ENCODE data around the gene BRAP.
"Not testable (repeated sequence)": the region's sequence is repeated elsewhere in the genome, so short reads cannot be mapped to it uniquely, and the experiment has no call there.

BRAP gene, protein sequence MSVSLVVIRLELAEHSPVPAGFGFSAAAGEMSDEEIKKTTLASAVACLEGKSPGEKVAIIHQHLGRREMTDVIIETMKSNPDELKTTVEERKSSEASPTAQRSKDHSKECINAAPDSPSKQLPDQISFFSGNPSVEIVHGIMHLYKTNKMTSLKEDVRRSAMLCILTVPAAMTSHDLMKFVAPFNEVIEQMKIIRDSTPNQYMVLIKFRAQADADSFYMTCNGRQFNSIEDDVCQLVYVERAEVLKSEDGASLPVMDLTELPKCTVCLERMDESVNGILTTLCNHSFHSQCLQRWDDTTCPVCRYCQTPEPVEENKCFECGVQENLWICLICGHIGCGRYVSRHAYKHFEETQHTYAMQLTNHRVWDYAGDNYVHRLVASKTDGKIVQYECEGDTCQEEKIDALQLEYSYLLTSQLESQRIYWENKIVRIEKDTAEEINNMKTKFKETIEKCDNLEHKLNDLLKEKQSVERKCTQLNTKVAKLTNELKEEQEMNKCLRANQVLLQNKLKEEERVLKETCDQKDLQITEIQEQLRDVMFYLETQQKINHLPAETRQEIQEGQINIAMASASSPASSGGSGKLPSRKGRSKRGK

GRCh38 chr12:111685811-111686573 is at the start of gene BRAP, which contains the start of gene ACAD10:
Gene BRAP, minus strand, starts transcription at chr12:111685956. Its CDS starts 164 bp downstream, at chr12:111685792.
Gene ACAD10, plus strand, starts transcription at chr12:111686053. Its CDS starts 6,657 bp downstream, at chr12:111692710.
- DNase-seq (ENCODE audit: low read depth, low spot score): peak; percentile 98

GRCh38 chr12:111733340-111733915 is 47.7 kb upstream of the BRAP start:
- no peak for DNase-seq (ENCODE audit: low read depth, low spot score)

DNA sequence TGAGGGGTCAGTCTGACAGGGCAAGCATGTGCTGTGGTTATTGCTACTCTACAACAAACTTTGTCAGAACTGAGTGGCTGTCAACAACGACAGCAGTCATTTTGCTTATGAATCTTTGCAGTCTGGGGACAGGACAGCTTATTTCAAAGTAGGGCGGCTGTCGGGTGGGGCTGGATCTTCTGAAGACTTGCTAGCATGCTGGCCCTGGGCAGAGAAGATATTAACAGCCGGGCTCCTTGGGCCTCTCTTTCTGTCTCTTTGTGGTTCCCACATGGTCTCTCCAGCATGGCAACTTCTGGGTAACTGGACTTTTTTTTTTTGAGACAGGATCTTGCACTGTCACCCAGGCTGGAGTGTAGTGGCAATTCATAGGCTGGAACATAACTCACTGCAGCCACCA is 47.0 kb upstream of the BRAP start:
- DNase-seq (ENCODE audit: low read depth, low spot score): no peak

DNA sequence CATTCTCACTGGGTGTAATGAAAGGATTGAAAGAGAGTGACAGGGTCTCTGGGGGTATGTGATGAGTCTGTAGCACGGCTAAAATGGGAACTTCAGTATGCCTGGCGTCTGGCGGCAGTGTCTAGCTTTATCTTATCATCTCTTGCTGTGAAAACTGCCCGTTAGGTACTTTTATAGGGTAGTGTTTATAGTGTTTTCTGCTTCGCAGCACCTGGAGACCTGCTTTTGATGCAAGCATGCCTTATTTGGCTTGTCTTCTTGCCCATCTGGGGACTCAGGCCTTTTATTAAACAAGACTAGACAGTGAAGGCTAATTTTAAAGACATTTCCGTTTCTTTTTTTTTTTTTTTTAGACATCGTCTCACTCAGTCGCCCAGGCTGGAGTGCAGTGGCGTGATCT is 44.7 kb upstream of the BRAP start:
- no peak for DNase-seq (ENCODE audit: low read depth, low spot score)

GRCh38 chr12:111728795-111729194 is 43.0 kb upstream of the BRAP start:
- DNase-seq (ENCODE audit: low read depth, low spot score): no peak

DNA sequence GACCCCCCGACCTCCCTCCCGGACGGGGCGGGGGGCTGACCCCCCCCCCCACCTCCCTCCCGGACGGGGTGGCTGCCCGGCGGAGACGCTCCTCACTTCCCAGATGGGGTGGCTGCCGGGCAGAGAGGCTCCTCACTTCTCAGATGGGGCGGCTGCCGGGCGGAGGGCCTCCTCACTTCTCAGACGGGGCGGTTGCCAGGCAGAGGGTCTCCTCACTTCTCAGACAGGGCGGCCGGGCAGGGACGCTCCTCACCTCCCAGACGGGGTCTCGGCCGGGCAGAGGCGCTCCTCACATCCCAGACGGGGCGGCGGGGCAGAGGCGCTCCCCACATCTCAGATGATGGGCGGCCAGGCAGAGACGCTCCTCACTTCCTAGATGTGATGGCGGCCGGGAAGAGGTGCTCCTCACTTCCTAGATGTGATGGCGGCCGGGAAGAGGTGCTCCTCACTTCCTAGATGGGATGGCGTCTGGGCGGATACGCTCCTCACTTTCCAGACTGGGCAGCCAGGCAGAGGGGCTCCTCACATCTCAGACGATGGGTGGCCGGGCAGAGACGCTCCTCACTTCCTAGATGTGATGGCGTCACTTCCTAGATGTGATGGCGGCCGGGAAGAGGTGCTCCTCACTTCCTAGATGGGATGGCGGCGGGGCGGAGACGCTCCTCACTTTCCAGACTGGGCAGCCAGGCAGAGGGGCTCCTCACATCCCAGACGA is 38.0 kb upstream of the BRAP start:
- DNase-seq (ENCODE audit: low read depth, low spot score): not testable (repeated sequence)

GRCh38 chr12:111720457-111720856 is 34.7 kb upstream of the BRAP start:
- no peak for DNase-seq (ENCODE audit: low read depth, low spot score)

DNA sequence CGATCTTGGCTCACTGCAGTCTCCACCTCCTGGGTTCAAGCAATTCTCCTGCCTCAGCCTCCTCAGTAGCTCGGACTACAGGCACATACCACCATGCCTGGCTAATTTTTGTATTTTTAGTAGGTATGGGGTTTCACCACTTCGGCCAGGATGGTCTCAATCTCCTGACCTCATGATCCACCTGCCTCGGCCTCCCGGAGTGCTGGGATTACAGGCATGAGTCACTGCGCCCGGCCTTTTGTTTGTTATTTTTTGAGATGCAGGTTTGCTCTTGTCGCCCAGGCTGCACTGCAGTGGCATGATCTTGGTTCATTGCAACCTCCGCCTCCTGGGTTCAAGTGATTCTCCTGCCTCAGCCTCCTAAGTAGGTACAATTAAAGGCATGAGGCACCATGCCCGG is 33.6 kb upstream of the BRAP start:
- not testable (repeated sequence) for DNase-seq (ENCODE audit: low read depth, low spot score)

GRCh38 chr12:111715279-111715678 is 29.5 kb upstream of the BRAP start:
- peak; percentile 49 for DNase-seq (ENCODE audit: low read depth, low spot score)

- DNase-seq (ENCODE audit: low read depth, low spot score): no peak
These were observed 20.4 kb upstream of the BRAP start for GRCh38 chr12:111706145-111706544.

- no peak for DNase-seq (ENCODE audit: low read depth, low spot score)
These were observed 19.9 kb upstream of the BRAP start for GRCh38 chr12:111705672-111706071.

DNA sequence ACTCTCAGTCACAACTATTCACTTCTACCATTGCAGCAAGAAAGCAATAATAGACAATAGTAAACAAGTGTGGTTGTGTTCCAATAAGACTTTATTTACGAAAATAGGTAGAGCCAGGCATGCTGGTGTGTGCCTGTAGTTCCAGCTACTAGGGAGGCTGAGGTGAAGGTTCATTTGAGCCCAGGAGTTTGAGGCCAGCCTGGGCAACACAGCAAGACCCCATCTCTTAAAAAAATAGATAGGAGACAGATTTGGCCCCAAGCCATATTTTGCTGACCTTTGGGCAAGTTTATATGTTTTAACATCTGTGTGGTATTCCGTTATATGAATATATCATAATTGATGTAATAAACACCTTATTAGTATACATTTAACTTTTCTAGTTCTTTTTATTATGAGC is 14.2 kb upstream of the BRAP start:
- DNase-seq (ENCODE audit: low read depth, low spot score): no peak

DNA sequence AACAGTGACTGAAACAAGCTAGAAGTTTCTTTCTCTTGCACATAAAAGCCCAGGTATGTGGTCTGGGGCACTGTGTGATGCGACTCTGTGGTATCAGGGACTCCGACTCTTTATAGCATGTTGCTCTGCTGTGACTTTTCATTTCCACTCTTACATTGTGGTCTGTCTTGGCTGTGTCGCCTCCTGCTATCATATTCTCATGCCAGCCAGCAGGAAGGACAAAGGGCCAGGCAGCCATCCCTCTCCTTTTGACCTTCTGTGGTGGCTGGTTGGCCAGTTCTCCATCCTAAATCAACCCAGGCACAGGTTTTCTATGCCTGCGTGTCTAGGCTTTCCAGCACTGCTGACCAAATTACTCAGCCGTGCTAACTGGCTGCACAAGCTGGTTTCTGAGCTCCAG is 8.1 kb upstream of the BRAP start:
- no peak for DNase-seq (ENCODE audit: low read depth, low spot score)

DNA sequence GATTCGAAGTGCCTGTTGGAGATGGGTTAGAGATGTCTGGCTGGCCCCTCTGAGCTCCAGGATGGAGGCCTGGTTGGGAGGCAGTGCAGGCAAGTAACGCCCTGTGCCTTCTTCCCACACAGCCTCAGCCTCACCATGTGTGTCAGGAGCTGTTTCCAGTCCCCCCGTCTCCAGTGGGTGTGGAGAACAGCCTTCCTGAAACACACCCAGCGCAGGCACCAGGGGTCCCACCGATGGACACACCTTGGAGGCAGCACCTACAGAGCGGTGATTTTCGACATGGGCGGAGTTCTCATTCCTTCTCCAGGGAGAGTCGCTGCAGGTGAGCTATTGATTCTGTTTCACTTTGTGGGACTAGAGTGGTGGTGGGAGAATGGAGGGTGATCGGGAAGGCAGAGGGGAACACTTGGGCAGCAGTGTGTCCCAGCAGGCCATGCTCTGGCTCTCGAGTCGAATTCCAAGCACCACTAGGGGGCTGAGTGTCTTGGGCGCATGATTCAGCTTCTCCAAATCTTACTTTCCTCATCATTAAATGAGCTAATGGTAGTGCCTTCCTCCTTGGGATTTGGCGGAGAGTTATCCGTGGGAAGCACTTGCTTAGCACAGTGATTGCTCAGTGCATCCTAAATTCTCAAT is 6.9 kb upstream of the BRAP start:
- DNase-seq (ENCODE audit: low read depth, low spot score): peak; percentile 8

DNA sequence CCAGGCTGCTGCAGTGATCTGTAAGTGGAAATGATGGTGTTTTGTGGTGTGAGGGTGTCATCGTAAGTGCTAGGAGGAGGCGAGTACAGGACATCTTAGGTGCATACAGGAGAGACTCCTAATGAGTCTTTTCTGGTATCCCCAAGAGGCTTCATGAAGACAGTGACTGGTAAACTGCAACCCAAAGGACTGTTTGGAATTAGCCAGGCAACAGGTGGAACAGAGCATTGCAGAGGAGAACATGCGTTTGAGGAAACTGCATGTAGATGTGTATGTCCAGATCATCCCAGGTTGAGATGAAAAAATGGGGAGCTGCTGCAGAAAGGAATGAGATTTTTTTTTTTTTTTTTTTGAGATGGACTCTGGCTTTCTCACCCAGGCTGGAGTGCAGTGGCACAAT is 5.5 kb upstream of the BRAP start:
- DNase-seq (ENCODE audit: low read depth, low spot score): no peak

DNA sequence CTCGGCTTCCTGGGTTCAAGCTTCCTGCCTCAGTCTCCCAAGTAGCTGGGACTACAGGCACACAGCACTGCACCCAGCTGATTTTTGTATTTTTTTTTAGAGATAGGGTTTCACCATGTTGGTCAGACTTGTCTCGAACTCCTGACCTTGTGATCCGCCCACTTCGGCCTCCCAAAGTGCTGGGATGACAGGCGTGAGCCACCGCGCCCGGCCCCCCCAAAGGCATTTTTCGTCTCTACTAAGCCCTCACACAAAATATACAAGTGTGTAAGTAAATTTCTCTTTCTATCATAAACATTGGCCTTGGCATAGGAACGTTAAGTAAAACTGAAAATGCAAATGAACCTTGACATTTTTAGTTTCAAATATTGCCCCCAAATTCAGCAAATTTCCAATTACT is 2.2 kb upstream of the BRAP start:
- DNase-seq (ENCODE audit: low read depth, low spot score): no peak

DNA sequence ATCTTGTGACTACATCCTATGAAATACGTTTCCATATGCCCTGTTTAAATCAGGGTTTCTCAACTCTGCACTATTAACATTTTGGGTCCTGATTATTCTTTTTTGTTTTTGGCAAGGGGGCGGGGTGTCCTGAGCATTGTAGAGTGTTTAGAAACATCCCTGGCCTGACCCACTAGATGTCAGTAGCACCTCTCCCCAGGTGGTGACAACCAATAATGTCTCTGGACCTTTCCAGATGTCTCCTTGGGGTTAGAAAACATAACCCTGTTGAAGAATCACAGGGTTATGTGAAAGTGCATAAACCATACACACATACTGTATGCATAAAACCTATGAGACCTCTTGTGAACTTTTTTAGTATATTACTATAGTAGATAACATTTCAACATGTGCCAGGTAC is 1.5 kb upstream of the BRAP start:
- DNase-seq (ENCODE audit: low read depth, low spot score): peak; percentile 8

DNA sequence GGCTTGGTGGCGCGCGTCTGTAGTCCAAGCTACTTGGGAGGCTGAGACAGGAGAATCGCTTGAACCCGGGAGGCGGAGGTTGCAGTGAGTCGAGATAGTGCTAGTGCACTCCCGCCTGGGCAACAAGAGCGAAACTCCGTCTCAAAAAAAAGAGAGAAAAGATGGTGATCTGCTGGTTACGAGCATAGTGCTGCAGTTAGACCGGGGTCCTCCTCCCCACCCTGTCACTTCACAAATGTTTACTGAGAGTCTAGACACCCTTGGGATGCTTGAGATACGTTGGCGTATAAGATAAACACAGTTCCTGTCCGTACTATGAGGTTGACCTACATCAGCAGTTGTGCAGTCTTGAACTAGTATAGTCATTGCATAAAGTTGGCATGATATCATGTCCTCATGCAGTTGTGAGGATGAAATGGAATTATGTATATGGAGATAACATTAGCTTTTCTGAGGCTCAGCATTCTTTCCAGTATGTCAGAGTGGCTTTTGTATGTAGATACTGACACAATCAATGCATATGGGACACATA is 884 bp upstream of the BRAP start:
- no peak for DNase-seq (ENCODE audit: low read depth, low spot score)

DNA sequence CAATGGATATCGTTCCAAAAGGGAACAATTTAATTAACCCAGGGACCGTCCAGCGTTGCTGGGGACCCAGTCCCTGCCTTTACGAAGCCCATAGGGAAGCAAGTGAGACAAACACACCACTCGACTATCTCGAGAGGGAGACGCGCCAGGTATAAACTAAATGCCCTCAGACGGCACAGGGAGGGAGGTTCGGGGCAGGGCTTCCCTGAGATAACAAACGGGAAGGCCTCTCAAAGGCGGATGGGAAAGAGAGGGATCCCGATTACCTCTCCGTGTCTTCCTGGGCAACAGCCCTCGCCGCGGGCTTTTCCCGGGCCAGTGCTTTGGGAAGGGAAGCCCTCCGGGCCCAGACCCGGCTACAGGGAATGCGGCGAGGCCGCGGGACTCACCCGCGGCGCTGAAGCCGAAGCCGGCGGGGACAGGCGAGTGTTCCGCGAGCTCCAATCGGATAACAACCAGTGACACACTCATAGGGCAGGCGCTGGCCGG is 390 bp downstream of the BRAP start:
- DNase-seq (ENCODE audit: low read depth, low spot score): no peak

DNA sequence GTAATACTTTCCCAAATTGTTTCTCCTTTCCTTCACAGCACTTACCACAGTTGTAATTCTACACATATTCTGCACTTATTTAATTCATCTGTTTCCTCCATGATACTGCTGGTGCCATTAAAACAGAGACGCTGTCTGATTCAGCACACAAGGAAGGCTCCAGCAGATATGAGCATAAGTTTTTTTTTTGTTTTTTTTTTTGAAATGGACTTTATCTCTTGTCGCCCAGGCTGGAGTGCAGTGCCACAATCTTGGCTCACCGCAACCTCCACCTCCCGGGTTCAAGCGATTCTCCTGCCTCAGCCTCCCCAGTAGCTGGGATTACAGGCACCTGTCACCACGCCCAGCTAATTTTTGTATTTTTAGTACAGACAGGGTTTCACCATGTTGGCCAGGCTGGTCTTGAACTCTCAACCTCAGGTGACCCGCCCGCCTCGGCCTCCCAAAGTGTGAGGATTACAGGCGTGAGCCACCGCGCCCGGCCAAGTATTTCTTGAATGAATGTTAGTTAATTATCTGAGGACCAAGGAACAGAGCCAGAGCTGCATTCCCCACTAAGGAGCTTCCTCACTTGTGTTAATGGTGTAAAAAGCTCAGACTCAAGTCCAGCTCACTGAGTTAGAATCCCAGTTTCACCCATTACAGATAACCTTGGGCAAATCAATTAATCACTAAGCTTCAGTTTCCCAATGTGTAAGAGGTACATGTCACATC is 1.1 kb downstream of the BRAP start:
- peak; percentile 6 for DNase-seq (ENCODE audit: low read depth, low spot score)

Measured in astrocyte of the hippocampus (primary cell).